ENCODE measurements around the gene OR6J1.
"Not testable (repeated sequence)": the region's sequence is repeated elsewhere in the genome, so short reads cannot be mapped to it uniquely, and the experiment has no call there.

OR6J1 gene

GRCh38 chr14:22627506-22628263 lies 16.5 kb downstream of the OR6J1 start:
- peaks cover 5% of the 10 kb centered on the region for H3K4me1 ChIP-seq
- H3K9me3 ChIP-seq (ENCODE audit: control insufficient read depth, low read length) = no peaks in the 10 kb centered on the region
- H3K79me2 ChIP-seq = no peaks in the 10 kb centered on the region
- H3K36me3 ChIP-seq (ENCODE audit: control insufficient read depth, insufficient read depth, low read length) = no peaks in the 10 kb centered on the region
- H3K4me2 ChIP-seq (ENCODE audit: low read length) = no peak overlapping the region
- H2AFZ ChIP-seq = no peak overlapping the region
- H3K9ac ChIP-seq = no peak overlapping the region
- H3K4me3 ChIP-seq (ENCODE audit: low read depth, low read length) = no peak overlapping the region
- H3K27me3 ChIP-seq (ENCODE audit: control insufficient read depth, insufficient read depth, low read length) = no peaks in the 10 kb centered on the region
- TF ChIP-seq CTCF (IDR thresholded peaks at IDR 0.05) = no peak
- H3K27ac ChIP-seq = no peak overlapping the region

- Histone ChIP-seq H3K9ac (no peak overlapping the region), H3K36me3 (ENCODE audit: control insufficient read depth, insufficient read depth, low read length) (no peaks in the 10 kb centered on the region), H3K4me2 (ENCODE audit: low read length) (no peak overlapping the region), H2AFZ (no peak overlapping the region), H3K4me3 (ENCODE audit: low read depth, low read length) (no peak overlapping the region), H3K27ac (no peak overlapping the region), H3K4me1 (peaks cover 8% of the 10 kb centered on the region), H3K79me2 (no peaks in the 10 kb centered on the region), H3K9me3 (ENCODE audit: control insufficient read depth, low read length) (no peaks in the 10 kb centered on the region), H3K27me3 (ENCODE audit: control insufficient read depth, insufficient read depth, low read length) (no peaks in the 10 kb centered on the region)
- no peak for TF ChIP-seq CTCF (IDR thresholded peaks at IDR 0.05)
These were observed 17.6 kb downstream of the OR6J1 start for GRCh38 chr14:22626590-22626989.

- no peaks in the 10 kb centered on the region for H3K9me3 ChIP-seq (ENCODE audit: control insufficient read depth, low read length)
- no peak overlapping the region for H3K9ac ChIP-seq
- H3K4me1 ChIP-seq = peaks cover 8% of the 10 kb centered on the region
- H3K27ac ChIP-seq = no peak overlapping the region
- no peak overlapping the region for H3K4me3 ChIP-seq (ENCODE audit: low read depth, low read length)
- no peak for TF ChIP-seq CTCF (IDR thresholded peaks at IDR 0.05)
- peak overlapping the region; percentile 18 for H2AFZ ChIP-seq
- H3K79me2 ChIP-seq = no peaks in the 10 kb centered on the region
- H3K27me3 ChIP-seq (ENCODE audit: control insufficient read depth, insufficient read depth, low read length) = no peaks in the 10 kb centered on the region
- no peaks in the 10 kb centered on the region for H3K36me3 ChIP-seq (ENCODE audit: control insufficient read depth, insufficient read depth, low read length)
- H3K4me2 ChIP-seq (ENCODE audit: low read length) = no peak overlapping the region
These were observed 21.1 kb downstream of the OR6J1 start for GRCh38 chr14:22623047-22623446.

- Histone ChIP-seq H3K27me3 (ENCODE audit: control insufficient read depth, insufficient read depth, low read length) (no peaks in the 10 kb centered on the region), H2AFZ (peak overlapping the region; percentile 26)
- no peak for TF ChIP-seq CTCF (IDR thresholded peaks at IDR 0.05)
These were observed 21.9 kb downstream of the OR6J1 start for GRCh38 chr14:22622255-22622654.

GRCh38 chr14:22615765-22616164 lies 28.4 kb downstream of the OR6J1 start:
- not testable (repeated sequence) for H3K4me2 ChIP-seq (ENCODE audit: low read length); H3K4me3 ChIP-seq (ENCODE audit: low read depth, low read length); H3K4me1 ChIP-seq; H3K9me3 ChIP-seq (ENCODE audit: control insufficient read depth, low read length); H3K27ac ChIP-seq; H2AFZ ChIP-seq; H3K79me2 ChIP-seq; H3K36me3 ChIP-seq (ENCODE audit: control insufficient read depth, insufficient read depth, low read length); H3K9ac ChIP-seq; H3K27me3 ChIP-seq (ENCODE audit: control insufficient read depth, insufficient read depth, low read length)

More at GRCh38 chr14:22622255-22622654, 21.9 kb downstream of the OR6J1 start:
- Histone ChIP-seq H3K9ac (no peak overlapping the region), H3K9me3 (ENCODE audit: control insufficient read depth, low read length) (no peaks in the 10 kb centered on the region), H3K4me1 (peaks cover 8% of the 10 kb centered on the region), H3K4me2 (ENCODE audit: low read length) (no peak overlapping the region), H3K4me3 (ENCODE audit: low read depth, low read length) (no peak overlapping the region), H3K79me2 (no peaks in the 10 kb centered on the region), H3K36me3 (ENCODE audit: control insufficient read depth, insufficient read depth, low read length) (no peaks in the 10 kb centered on the region), H3K27ac (peak overlapping the region; percentile 8)

All from parathyroid adenoma (tissue), 2 donors.